Endothelial cell of umbilical vein (primary cell): ENCODE measurements around the gene LGALS1. TPM values are rescaled to one million over a fixed set of nuclear protein-coding genes. Genes with fewer than 3 reads are reported as not detected.

ENCODE experiments used
- BruUV-seq: library from RNA; stranded (reverse); fragments of 400-500 nt; replicated peaks from 2 replicates; lab custom pipeline; 2021; lab: Mats Ljungman, UMichigan
- CTCF ChIA-PET: fragments of 300-600, 350-600 bp; sonication (Branson Sonifier 250); formaldehyde crosslinking; loops from one replicate; lab custom pipeline; 2021; ENCODE audit warnings: antibody characterized with exemption, inconsistent platforms; lab: Charles Lee
- POLR2A ChIA-PET: fragments of 300-600, 350-600 bp; sonication (Branson Sonifier 250); formaldehyde crosslinking; loops from one replicate; lab custom pipeline; 2021; ENCODE audit warnings: antibody characterized with exemption, inconsistent platforms; lab: Charles Lee
- DNase-seq: peaks from one replicate; pipeline ENCODE4 v3.0.0-alpha.2; 2011; ENCODE audit warnings: low read depth, low spot score
- FAIRE-seq: peaks from 2 replicates; lab custom pipeline; 2011; peaks lifted over from hg19 to GRCh38; lab: Jason Lieb, UNC
- H2AFZ ChIP-seq: 2 replicates; pipeline ENCODE4 v1.6.0; 2012; ENCODE audit warnings: low read depth, low read length, control low read depth, inconsistent platforms
- H3K27ac ChIP-seq: 2 replicates; pipeline ENCODE4 v1.5.1; 2011; ENCODE audit warnings: low read depth, mild to moderate bottlenecking, control low read depth, low read length, moderate library complexity; ENCODE audit not compliant: insufficient read depth
- H3K27me3 ChIP-seq, 2 experiments: 2 replicates each; pipeline versions ENCODE4 v1.6.0 to v1.6.1; 2011; ENCODE audit warnings: low read length in 2 of 2, mixed read lengths in 1 of 2; ENCODE audit not compliant: control insufficient read depth in 2 of 2, insufficient read depth in 2 of 2
- H3K36me3 ChIP-seq, 2 experiments: 2 replicates in 1 of 2; 3 replicates in 1 of 2; pipeline ENCODE4 v1.5.1; 2011; ENCODE audit warnings: low read length in 2 of 2, mild to moderate bottlenecking in 1 of 2, moderate library complexity in 1 of 2; ENCODE audit not compliant: control insufficient read depth in 2 of 2, insufficient read depth in 2 of 2; ENCODE audit errors: extremely low read depth in 1 of 2
- H3K4me1 ChIP-seq: 3 replicates; pipeline ENCODE4 v1.5.1; 2011; ENCODE audit warnings: mild to moderate bottlenecking, low read length; ENCODE audit not compliant: control insufficient read depth, insufficient read depth; ENCODE audit errors: extremely low read depth
- H3K4me2 ChIP-seq: 2 replicates; pipeline ENCODE4 v1.6.1; 2011; ENCODE audit warnings: low read length, control low read depth, mixed read lengths; ENCODE audit not compliant: insufficient read depth
- H3K4me3 ChIP-seq, 3 experiments: fragments of 200-600 bp in 1 of 3; sonication (generic), shearing (Covaris generic) in 1 of 3; replicated peaks in 1 of 3; 2 replicates each; pipeline ENCODE4 v1.5.1; 2011 to 2016; ENCODE audit warnings: control low read depth in 3 of 3, low read length in 3 of 3, mild to moderate bottlenecking in 2 of 3, inconsistent platforms in 1 of 3, low read depth in 1 of 3, moderate library complexity in 1 of 3; ENCODE audit not compliant: insufficient read depth in 1 of 3
- H3K79me2 ChIP-seq: 2 replicates; pipeline ENCODE4 v1.6.0; 2012; ENCODE audit warnings: low read length, inconsistent platforms; ENCODE audit not compliant: control insufficient read depth, insufficient read depth
- H3K9ac ChIP-seq: replicated peaks from 2 replicates; pipeline ENCODE3; 2011; ENCODE audit warnings: low read length, control low read depth; ENCODE audit not compliant: insufficient read depth; ENCODE audit errors: extremely low read depth
- H3K9me1 ChIP-seq: replicated peaks from 3 replicates; pipeline ENCODE4 v1.6.0; 2011; ENCODE audit warnings: mild to moderate bottlenecking, low read length; ENCODE audit not compliant: control insufficient read depth, insufficient read depth; ENCODE audit errors: extremely low read depth
- H3K9me3 ChIP-seq: replicated peaks from 2 replicates; pipeline ENCODE4 v1.5.1; 2012; ENCODE audit warnings: low read length, inconsistent platforms; ENCODE audit not compliant: control insufficient read depth, insufficient read depth
- H4K20me1 ChIP-seq: replicated peaks from 2 replicates; pipeline ENCODE3; 2011; ENCODE audit warnings: mild to moderate bottlenecking, low read length; ENCODE audit not compliant: control insufficient read depth, insufficient read depth; ENCODE audit errors: extremely low read depth
- EZH2 ChIP-seq: IDR thresholded peaks from 2 replicates; pipeline ENCODE4 v1.6.1; 2012; ENCODE audit warnings: borderline replicate concordance, low read depth, mild to moderate bottlenecking, moderate library complexity, low read length, inconsistent platforms; ENCODE audit not compliant: severe bottlenecking
- FOS ChIP-seq: IDR thresholded peaks from 2 replicates; pipeline ENCODE4 v1.6.1; 2011; ENCODE audit warnings: mild to moderate bottlenecking, low read length, moderate library complexity, borderline replicate concordance; ENCODE audit not compliant: insufficient read depth
- GATA2 ChIP-seq: IDR thresholded peaks from 2 replicates; pipeline ENCODE4 v1.7.0; 2011; ENCODE audit warnings: low read depth, mild to moderate bottlenecking, moderate library complexity, mixed read lengths, low read length; ENCODE audit not compliant: insufficient read length, insufficient read depth
- JUN ChIP-seq: IDR thresholded peaks from 2 replicates; pipeline ENCODE4 v1.6.1; 2011; ENCODE audit warnings: borderline replicate concordance, low read depth; ENCODE audit not compliant: insufficient read length, insufficient read depth
- MAX ChIP-seq: IDR thresholded peaks from 2 replicates; pipeline ENCODE4 v1.6.1; 2011; ENCODE audit not compliant: insufficient read depth, insufficient read length
- MYC ChIP-seq: IDR thresholded peaks from one replicate; pipeline ENCODE4 v1.6.1; 2011; ENCODE audit warnings: mild to moderate bottlenecking, low read depth, low read length
- POLR2A ChIP-seq: IDR thresholded peaks from 2 replicates; pipeline ENCODE4 v1.6.1; 2012; ENCODE audit warnings: low read depth, mild to moderate bottlenecking, control low read depth, low read length
- POLR2AphosphoS5 ChIP-seq: IDR thresholded peaks from 2 replicates; pipeline ENCODE4 v1.6.1; 2012; ENCODE audit warnings: low read depth, mild to moderate bottlenecking, control low read depth, low read length, moderate library complexity; ENCODE audit not compliant: insufficient read depth
- dilution Hi-C: fragments of 300-500 bp; cut with MboI; formaldehyde crosslinking; loops from one replicate; pipeline ENCODE4 v1.15.0; 2019; ENCODE audit warnings: low sequenced_read_pairs; ENCODE audit not compliant: extremely low pct_ligation_motif_present
- intact Hi-C: fragments of 100-400 bp; cut with micrococcal nuclease; formaldehyde crosslinking; loops from one replicate; pipeline ENCODE4 v1.10.0; 2022
- polyA plus RNA-seq, 4 experiments: library from polyadenylated mRNA; depleted of rRNA in 3 of 4; stranded (reverse) in 3 of 4; unstranded in 1 of 4; fragments of >200 nt; gene quantifications; 2 replicates each; pipeline versions ENCODE4 v1.2.1 to v1.2.3, GENCODE V29; 2011 to 2012; ENCODE audit warnings: missing spikeins in 1 of 4
- total RNA-seq: library from RNA; stranded (reverse); gene quantifications from 2 replicates; pipeline ENCODE4 v1.2.3, GENCODE V29; 2021
- TF ChIP-seq, protein P1 (sequence below), 2 donors: IDR thresholded peaks; 1 replicate in 1 of 2; 2 replicates in 1 of 2; pipeline ENCODE4 v1.5.1; 2011; ENCODE audit warnings: low read length in 2 of 2, mild to moderate bottlenecking in 2 of 2, moderate library complexity in 2 of 2, control low read depth in 1 of 2, inconsistent platforms in 1 of 2, low read depth in 1 of 2; ENCODE audit not compliant: insufficient read depth in 1 of 2; ENCODE audit errors: extremely low read depth in 1 of 2

LGALS1 gene
- total and polyA plus RNA-seq, 2 donors (not counting 3 experiments of a cell fraction or from before 2014, with no cell fraction given): 2,698 to 13,642 TPM

DNA sequence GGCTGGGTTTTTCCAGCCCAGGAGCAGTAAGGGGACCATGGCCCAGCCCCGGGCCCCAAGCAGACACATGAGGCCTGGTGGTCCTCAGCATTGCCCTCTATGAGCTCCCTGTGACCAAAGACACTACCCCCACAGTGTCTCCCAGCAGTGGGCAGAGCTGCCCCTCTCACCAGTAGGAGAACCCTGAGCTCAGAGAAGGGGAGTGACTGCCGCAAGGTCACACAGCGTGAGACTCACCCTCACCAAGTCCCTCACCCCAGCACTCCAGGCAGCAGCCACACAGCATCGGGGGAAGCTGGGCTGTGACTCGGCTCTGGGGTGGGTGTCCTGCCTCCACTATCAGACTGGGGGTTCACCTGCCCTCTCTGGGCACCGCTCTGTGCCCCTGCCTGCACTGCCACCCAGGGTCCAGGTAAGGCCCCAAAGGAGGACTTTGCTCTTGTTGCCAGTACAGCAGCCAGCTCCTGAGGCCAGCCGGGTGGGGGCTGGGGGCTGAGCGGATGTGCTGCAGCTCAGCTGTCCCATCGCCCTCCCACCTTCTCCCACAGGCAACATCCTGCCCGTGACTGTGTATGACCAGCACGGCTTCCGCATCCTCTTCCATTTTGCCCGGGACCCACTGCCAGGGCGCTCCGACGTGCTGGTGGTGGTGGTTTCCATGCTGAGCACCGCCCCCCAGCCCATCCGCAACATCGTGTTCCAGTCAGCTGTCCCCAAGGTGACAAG is 43.8 kb upstream of the LGALS1 start:
- Histone ChIP-seq H4K20me1 (no peaks in the 10 kb centered on the region), H3K9ac (no peak overlapping the region), H3K27me3 (no peaks in the 10 kb centered on the region), H3K4me3 (no peak overlapping the region), H3K9me1 (no peaks in the 10 kb centered on the region), H3K4me2 (no peak overlapping the region), H3K9me3 (no peaks in the 10 kb centered on the region), H3K79me2 (no peaks in the 10 kb centered on the region), H3K4me1 (peaks cover 25% of the 10 kb centered on the region), H3K27ac (no peak overlapping the region), H3K36me3 (no peaks in the 10 kb centered on the region), H2AFZ (no peak overlapping the region)
- dilution Hi-C loops: no loop called here
- ChIA-PET CTCF (interaction anchor here (0.7 to 4.6 kb wide), 4 partner anchors 11 to 51 kb away, joined by 3 to 32 read pairs (median 10); partner anchors contain the start of gene PDXP), POLR2A (interaction anchor here (0.6 kb wide), 1 partner anchor 138 kb away, joined by 4 read pairs; no protein-coding TSS in a partner anchor)
- intact Hi-C loops: loop anchor here (2.0 kb wide), 1 partner anchor 23 kb away; the partner anchor contains the start of gene GGA1
- TF ChIP-seq GATA2: no peak
- no peak for TF ChIP-seq POLR2AphosphoS5
- TF ChIP-seq FOS: no peak
- TF ChIP-seq MAX: no peak
- no peak for TF ChIP-seq POLR2A
- TF ChIP-seq EZH2: no peak
- TF ChIP-seq, protein P1, sequence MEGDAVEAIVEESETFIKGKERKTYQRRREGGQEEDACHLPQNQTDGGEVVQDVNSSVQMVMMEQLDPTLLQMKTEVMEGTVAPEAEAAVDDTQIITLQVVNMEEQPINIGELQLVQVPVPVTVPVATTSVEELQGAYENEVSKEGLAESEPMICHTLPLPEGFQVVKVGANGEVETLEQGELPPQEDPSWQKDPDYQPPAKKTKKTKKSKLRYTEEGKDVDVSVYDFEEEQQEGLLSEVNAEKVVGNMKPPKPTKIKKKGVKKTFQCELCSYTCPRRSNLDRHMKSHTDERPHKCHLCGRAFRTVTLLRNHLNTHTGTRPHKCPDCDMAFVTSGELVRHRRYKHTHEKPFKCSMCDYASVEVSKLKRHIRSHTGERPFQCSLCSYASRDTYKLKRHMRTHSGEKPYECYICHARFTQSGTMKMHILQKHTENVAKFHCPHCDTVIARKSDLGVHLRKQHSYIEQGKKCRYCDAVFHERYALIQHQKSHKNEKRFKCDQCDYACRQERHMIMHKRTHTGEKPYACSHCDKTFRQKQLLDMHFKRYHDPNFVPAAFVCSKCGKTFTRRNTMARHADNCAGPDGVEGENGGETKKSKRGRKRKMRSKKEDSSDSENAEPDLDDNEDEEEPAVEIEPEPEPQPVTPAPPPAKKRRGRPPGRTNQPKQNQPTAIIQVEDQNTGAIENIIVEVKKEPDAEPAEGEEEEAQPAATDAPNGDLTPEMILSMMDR (IDR thresholded peaks at IDR 0.05; ENCODE audit: extremely low read depth in 1 of 2, insufficient read depth in 1 of 2, low read depth in 1 of 2, low read length in 2 of 2): no peak
- no peak for TF ChIP-seq MYC
- TF ChIP-seq JUN: no peak
- DNase-seq: no peak
- BruUV-seq: no TSS peak
- no peak for FAIRE-seq
